GM18520 (cell line): Measurements from ENCODE around the gene MAG.

Experiments used
- ATAC-seq: cut with Tn5 transposase; IDR thresholded peaks from one replicate; pipeline ENCODE4 v1.9.1; 2021; ENCODE audit not compliant: unreplicated experiment

The MAG gene

DNA sequence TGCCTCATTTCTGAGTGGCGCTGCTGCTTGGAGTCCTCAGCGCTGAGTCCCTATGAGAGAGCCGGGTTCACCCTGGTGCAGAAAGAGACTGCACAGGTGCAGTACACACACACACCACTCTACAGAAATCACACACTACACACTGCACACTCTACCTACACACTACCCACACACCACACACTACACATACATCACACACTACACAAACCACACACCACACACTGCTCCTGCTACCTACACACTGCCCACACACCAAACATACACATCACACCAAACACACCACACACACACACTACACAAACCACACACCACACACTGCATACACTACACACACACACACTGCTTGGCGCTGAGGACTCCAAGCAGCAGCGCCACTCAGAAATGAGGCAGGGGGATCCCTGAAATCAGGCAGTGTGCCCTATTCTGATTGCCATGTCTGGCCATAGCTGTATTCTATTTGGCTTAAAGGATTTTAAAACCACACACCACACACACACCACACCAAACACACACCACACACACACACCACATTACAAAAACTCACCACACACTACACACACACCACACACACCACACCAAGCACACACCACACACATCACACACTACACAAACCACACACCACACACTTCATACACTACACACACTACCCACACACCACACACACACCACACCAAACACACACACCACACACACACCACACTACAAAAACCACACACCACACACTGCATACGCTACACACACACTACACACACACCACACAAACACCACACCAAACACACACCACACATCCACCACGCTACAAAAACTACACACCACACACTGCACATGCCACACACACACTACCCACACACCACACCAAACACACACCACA, 4.9 kb downstream of the MAG start:
- ATAC-seq, result no peak

DNA sequence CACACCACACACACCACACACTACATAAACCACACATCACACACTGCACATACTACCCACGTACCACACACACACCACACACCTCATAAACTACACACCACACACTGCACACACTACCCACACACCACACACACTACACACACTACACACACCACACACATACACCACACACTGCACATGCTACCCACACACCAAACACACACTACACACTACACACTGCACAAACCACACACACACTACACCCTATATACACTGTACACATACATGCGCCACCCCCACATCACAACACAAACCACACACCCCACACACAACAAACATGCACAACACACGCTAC, 5.5 kb downstream of the MAG start:
- no peak for ATAC-seq

DNA sequence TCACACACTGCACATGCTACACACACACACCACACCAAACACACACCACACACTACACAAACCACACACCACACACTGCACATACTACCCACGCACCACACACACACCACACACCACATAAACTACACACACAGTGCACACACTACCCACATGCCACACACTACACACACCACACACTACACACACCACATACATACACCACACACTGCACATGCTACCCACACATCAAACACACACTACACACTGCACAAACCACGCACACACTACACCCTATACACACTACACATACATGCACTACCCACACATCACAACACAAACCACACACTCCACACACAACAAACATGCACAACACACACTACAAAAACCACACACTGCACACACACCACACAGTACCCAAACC, 6.0 kb downstream of the MAG start:
- ATAC-seq, result no peak

DNA sequence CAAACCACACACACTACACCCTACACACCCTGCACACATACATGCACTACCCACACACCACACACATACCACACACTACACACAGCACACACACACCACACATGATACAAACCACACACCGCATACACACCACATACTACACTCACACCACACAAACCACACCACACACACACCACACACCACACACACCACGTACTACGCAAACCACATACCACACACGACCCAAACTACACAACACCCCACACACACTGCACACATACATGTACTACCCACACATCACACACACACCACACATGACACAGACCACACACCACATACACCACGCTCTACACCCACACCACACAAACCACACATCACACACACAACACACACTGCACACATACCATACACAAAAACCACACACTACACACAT, 6.6 kb downstream of the MAG start:
- no peak for ATAC-seq

DNA sequence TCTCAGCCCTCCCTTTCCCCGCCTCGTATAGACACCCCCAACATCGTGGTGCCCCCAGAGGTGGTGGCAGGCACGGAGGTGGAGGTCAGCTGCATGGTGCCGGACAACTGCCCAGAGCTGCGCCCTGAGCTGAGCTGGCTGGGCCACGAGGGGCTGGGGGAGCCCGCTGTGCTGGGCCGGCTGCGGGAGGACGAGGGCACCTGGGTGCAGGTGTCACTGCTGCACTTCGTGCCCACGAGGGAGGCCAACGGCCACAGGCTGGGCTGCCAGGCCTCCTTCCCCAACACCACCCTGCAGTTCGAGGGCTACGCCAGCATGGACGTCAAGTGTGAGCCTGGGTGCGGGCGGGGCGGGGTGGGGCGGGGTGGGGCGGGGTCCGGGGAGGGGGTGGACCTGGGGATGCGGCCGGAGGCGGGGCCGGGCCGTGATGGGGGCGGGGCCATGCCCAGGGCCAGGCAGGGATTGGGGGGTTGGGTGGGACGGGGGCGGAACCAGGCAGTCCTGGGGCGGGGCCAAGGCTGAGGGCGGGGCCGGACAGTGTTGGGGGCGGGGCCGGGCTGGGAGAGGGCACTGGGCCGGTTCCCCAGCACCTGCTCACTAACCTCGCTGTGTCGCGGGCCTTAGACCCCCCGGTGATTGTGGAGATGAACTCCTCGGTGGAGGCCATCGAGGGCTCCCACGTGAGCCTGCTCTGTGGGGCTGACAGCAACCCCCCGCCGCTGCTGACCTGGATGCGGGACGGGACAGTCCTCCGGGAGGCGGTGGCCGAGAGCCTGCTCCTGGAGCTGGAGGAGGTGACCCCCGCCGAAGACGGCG, 7.8 kb downstream of the MAG start:
- no peak for ATAC-seq

DNA sequence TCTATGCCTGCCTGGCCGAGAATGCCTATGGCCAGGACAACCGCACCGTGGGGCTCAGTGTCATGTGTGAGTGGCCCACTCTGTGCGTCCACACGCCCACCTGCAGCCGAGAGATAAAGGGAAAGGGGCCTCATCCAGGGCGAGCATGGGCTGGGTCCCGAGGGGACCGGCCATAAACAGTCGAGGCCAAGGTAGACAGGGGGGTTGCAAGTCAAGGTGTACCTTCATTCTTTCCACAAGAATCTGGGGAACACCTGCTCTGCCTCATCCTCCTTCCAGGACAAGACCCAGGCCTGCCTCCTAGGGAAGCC, 8.3 kb downstream of the MAG start:
- no peak for ATAC-seq

DNA sequence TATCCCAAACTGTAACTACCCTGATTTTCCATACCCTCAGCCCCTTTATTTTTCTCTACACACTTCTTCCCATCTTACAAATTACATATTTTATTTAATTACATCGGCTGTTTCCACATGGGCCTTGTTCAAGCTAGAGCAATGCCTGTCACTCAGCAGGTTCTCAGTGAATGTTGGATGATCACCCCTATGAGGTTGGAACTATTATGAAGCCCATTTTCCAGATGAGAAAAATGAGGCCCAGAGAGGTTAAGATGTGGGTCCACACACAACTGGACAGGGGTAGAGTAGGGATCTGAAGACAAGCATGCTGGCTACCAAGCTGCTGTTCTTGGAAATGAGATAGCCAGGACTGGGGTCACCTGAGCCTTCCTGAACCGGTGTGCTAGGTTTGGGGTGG, 10.0 kb downstream of the MAG start:
- ATAC-seq, result no peak

DNA sequence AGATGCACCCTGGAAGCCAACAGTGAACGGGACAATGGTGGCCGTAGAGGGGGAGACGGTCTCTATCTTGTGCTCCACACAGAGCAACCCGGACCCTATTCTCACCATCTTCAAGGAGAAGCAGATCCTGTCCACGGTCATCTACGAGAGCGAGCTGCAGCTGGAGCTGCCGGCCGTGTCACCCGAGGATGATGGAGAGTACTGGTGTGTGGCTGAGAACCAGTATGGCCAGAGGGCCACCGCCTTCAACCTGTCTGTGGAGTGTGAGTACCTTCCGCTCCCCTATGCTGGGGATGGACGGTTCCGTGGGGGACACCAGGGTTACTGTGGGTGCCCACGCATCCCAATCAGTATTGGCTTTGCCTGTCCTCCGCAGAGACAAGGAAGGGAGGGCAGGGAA, 10.5 kb downstream of the MAG start:
- ATAC-seq, result no peak

DNA sequence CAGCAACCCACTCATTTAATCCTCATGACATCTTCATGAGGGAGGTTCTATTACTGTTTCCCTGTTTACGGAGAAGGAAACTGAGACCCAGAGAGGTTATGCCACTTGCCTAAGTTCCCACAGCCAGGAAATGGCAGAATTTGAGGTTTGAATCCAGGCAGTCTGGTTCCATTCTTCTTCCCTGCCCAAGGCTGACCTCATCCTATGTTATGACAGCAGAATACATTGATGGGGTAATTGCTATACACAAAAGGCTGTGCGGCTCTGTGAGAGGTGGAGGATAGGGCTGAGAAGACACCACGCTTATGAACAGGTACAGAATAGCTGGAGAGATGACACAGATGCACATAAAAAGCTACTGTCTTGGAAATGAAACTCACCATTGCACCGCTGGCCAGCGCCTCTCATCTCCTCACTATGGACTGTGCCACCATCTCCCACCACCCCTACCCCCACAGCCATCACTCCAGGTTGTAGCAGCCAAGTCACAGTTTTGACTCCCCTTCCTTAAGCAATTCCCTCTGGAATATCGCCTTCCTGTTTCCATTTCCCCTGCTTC, 11.5 kb downstream of the MAG start:
- ATAC-seq, result no peak

DNA sequence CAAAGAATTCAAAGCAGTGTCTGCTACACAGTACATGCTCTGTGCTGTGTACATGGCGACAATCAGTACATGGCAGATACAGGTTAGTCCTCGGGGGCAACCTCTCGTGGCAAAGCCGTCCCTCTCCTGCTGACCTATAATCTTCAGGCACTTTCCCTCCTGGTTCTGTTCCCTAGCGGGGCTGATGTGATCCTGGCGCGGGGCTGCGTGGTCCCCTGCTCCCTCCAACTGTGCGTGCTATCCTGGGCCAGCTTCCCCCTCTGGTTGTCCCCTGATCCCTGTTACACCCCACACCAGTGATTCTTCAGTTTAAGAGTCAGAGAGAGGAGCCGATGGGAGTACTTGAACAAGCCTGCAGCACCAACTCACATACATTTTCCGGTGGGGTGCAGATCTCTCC, 12.1 kb downstream of the MAG start:
- ATAC-seq, result no peak

DNA sequence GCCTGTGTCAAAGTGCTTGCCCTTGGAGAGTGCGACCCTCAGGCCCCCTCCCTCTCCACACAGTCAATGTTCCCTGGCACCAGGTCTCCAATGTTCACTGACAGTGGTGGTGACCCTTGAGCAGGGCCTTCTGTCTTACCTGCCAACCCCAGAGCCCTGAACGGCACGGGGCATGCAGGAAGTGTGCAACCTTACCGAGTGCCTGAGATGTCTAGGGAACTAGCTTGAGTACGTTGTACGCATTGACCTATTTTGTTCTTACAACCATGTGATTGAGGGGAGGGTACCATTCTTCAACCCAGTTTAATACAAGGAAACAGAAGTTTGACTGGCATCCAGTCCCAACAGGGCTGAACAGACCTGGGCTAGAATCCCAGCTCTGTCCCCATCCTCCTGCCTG, 13.2 kb downstream of the MAG start:
- ATAC-seq, result no peak

DNA sequence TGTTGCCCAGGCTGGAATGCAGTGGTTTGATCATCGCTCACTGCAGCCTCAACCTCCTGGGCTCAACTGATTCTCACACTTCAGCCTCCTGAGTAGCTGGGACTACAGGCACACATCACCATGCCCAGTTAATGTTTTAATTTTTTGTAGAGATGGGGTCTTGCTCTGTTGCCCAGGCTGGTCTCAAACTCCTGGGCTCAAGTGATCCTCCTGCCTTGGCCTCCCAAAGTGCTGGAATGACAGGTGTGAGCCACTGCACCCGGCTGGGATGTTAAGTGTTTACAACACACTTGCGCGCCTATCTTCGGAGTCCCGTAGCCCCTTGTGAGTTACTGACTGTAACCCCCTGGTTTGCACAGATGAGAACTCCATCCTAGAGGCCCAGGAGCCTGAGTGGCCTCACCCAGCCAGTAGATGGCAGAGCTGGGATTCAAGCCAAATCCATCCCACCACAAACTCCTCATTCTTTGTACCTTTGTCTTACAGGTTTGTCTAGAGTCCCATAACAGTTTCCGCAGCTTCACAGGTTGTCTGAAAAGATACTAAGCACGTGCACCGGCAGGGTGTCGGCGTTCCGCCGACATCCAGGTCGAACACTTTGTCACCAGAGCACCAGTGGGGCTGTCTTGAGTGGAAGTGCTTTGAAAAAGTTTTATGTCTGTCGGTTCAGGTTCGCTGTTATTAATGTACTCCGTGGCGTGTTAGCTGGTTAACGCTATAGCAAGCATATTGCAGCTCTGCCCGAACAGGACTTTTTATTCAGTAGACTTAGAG, 14.7 kb downstream of the MAG start:
- ATAC-seq, result no peak

DNA sequence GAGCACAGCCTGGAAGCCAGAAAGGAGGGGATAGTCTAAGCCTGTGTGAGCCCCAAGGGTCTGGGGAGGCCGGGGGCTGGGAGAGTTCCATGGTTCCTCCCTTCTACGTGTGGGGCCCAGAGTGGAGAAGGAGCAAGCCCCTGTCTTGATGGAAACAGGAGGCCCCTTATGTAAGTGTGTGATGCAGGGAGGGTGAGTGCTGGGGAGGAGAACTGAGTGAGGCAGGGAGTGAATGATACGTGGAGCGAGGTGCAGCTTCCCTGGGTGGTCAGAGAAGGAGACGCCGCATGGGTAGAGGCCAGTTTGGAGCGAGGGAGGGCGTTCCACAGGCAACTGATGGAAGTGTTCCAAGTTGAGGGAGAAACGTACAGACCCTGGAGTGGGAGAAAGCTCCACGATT, 16.0 kb downstream of the MAG start:
- ATAC-seq, result no peak

DNA sequence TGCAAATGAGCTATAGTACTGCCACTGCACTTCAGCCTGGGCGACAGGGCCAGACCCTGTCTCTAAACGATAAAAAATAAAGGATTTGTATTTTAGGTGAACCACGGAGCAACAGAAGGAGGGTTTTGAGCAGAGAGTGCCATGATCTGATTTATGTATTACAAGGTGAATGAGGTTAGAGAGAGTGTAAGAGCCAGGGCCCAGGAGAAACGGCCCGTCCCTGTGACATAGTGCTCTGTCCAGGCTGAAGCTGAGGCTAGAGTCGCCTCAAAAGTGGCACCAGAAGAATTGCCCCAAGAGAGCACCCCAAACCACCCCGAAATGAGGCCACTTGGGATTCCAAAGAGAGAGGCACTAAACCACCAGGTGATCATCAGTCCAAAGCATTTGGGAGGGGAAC, 16.9 kb downstream of the MAG start:
- no peak for ATAC-seq

DNA sequence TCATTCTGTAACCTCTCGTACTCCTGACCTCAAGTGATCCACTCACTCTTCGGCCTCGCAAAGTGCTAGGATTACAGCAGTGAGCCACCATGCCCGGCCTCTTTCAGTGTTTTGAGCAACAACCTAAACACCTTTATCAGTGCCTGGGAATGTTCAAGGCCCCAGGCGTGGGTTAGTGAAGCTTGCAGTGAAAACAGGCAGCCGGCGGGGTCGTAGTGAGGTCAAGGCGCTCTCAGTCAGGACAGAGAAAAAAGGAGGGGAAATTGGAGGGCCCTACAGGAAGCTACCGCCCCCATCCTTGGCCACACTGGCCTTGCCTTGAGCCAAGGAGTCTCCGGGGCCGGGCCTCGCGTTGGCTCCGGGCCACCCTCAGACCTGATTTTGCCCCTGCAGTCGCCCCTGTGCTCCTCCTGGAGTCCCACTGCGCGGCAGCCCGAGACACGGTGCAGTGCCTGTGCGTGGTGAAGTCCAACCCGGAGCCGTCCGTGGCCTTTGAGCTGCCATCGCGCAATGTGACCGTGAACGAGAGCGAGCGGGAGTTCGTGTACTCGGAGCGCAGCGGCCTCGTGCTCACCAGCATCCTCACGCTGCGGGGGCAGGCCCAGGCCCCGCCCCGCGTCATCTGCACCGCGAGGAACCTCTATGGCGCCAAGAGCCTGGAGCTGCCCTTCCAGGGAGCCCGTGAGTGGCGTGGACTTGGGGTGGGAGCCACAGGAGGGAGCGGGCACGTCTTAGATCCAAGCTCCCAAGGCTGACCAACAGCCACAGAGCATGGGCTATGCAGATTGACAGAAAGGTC, 17.7 kb downstream of the MAG start:
- ATAC-seq, result no peak

DNA sequence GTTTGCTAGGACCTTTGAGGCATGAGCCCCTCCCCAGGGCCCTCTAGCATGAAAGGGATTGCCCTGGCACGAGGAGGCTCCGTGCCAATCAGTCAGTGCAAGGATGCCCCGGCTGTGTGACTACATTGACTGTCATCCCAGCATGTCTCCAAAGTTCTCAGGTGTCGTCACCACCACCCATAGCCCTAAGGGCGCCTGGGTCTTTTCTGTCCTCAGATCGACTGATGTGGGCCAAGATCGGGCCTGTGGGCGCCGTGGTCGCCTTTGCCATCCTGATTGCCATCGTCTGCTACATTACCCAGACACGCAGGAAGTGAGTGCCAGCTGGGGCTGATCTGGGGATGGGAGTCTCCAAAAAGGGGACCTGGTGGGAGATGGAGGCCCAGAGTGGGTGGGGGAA, 18.4 kb downstream of the MAG start:
- ATAC-seq, result no peak

DNA sequence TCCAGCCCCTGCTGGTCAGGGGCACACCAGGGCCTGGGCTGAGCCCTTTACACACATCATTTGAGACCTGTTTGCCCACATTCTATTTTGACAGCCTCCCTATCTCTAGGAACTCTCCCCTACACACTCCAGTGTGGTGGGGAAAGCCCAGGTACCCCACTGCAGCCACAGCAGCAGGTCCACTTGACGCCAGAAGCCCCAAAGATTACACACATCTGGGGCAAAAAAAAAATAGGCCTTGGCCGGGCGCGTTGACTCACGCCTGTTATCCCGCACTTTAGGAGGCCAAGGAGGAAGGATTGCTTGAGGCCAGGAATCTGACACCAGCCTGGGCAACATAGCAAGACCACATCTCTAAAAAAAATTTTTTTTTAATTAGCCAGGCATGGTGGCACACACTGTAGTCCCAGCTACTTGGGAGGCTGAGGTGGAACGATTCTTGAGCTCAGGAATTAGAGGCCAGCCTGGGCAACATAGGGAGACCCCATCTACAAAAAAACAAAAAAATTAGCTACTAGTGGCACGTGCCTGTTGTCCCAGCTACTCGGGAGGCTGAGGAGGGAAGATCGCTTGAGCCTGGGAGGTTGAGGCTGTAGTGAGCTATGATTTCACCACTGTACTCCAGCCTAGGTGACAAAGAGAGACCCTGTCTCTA, 19.0 kb downstream of the MAG start:
- ATAC-seq, result no peak

DNA sequence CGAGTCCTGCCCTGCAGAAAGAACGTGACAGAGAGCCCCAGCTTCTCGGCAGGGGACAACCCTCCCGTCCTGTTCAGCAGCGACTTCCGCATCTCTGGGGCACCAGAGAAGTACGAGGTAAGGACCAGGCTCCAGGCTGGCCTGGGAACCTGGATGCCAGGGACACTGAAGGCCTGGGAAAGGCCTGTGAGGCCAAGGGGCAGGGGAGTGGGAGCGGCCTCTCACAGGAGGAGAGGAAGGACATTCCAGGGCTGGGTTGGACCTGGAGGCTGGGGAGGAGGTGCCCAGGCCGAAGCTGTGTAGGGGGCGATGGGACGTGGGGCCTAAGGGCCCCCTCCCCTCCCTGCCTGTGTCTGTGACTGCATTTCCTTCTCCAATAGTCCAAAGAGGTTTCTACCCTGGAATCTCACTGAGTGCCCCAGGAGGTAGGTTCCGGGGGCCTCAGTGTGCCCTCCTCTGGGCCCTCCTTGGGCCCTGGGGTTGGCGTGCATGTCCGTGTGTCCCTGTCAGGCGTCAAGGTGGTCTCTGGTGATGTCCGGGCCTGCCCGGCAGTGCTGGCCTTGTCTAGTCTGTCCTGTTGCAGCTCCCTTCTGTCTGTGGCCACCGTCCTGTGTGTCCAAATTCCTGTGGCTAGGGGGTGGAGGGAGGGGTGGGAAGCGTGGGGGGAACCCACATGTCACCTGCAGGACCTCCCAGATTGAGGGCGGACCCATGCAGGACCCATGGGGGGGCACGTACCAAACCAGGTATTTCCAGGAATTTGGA, 20.1 kb downstream of the MAG start:
- ATAC-seq, result no peak

DNA sequence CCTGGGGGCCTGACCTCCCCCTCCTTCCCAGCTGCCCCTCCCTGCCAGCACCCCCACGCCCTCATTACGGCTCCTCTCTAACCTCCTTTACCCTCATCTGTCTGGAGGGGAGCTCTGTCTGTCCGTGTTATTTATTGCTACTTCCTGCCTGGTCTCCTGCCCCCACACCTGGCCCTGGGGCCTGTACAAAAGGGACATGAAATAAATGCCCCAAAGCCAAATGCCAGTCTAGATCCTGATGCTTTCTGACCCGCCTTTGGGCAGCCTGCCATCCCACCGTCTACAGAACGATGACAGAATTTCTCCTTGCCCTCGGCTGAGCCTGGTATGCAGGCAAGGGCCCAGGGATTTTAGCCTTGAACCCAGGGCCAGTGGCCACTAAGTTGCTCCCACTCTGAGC, 21.6 kb downstream of the MAG start:
- no peak for ATAC-seq

DNA sequence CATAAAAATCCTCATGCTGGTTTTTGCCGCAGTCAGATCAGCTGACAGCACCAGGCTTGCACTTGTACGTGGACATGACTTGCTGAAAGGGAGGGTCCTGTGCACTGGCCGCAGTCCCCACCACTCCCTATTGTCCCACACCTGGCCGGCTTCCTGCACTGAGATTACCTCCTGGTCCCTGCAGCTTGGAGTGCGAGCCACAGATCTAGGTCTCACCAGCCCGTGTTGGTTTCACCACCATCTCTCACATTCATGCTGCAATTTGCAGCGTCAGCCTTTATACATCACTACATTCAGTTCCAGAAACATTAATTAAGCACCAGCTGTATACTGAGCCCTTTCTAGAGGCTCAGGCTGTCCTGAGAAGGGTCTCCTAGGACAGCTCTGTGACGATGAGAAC, 22.1 kb downstream of the MAG start:
- no peak for ATAC-seq
